A549 (cell line): ENCODE results near the gene CIROP.

Experiments
- CTCF ChIP-seq: fragments of >200 bp; sonication (Bioruptor Twin); formaldehyde crosslinking; IDR thresholded peaks from 3 replicates; pipeline ENCODE4 v1.5.1; 2016
- PHF8 ChIP-seq: fragments of 200-600 bp; sonication (generic); IDR thresholded peaks from 2 replicates; pipeline ENCODE4 v1.6.1; 2016; ENCODE audit warnings: low read depth, mild to moderate bottlenecking, antibody characterized with exemption, moderate library complexity, borderline replicate concordance
- REST ChIP-seq: fragments of 200-600 bp; sonication (generic); IDR thresholded peaks from 2 replicates; pipeline ENCODE4 v1.6.1; 2016; ENCODE audit warnings: antibody characterized with exemption, mild to moderate bottlenecking, moderate library complexity

- no peak for TF ChIP-seq PHF8
- TF ChIP-seq CTCF, result no peak
- TF ChIP-seq REST, result no peak
Observed at GRCh38 chr14:23051141-23052057, 53.4 kb downstream of the CIROP start.
